HG03442 (cell line): ENCODE data around the gene SMARCD1.

Source experiments
- ATAC-seq: cut with Tn5 transposase; IDR thresholded peaks from one replicate; pipeline ENCODE4 v1.9.1; 2021; ENCODE audit warnings: mild to moderate bottlenecking, moderate library complexity; ENCODE audit not compliant: unreplicated experiment

Gene SMARCD1

GRCh38 chr12:50084775-50085614 lies at the start of gene SMARCD1:
Gene SMARCD1 (plus strand): TSS chr12:50085342. CDS start chr12:50085370, 28 bp downstream.
- peak; percentile 84 for ATAC-seq

- ATAC-seq: no peak
Measured at GRCh38 chr12:50038336-50038735, 46.8 kb upstream of the SMARCD1 start.

GRCh38 chr12:50039151-50039835 lies 45.8 kb upstream of the SMARCD1 start:
- ATAC-seq: no peak

GRCh38 chr12:50040657-50041056 lies 44.5 kb upstream of the SMARCD1 start:
- ATAC-seq: no peak

GRCh38 chr12:50041062-50041860 lies 43.9 kb upstream of the SMARCD1 start:
- no peak for ATAC-seq

GRCh38 chr12:50041962-50042361 lies 43.2 kb upstream of the SMARCD1 start:
- ATAC-seq: no peak

- no peak for ATAC-seq
Measured at GRCh38 chr12:50042693-50043092, 42.4 kb upstream of the SMARCD1 start.

GRCh38 chr12:50043308-50043707 lies 41.8 kb upstream of the SMARCD1 start:
- no peak for ATAC-seq

GRCh38 chr12:50043854-50044253 lies 41.3 kb upstream of the SMARCD1 start:
- ATAC-seq: no peak

- no peak for ATAC-seq
Measured at GRCh38 chr12:50047693-50048250, 37.4 kb upstream of the SMARCD1 start.

- ATAC-seq: no peak
Measured at GRCh38 chr12:50049254-50050118, 35.7 kb upstream of the SMARCD1 start.

GRCh38 chr12:50050119-50050385 lies 35.1 kb upstream of the SMARCD1 start:
- ATAC-seq: no peak

- no peak for ATAC-seq
Measured at GRCh38 chr12:50050410-50051098, 34.6 kb upstream of the SMARCD1 start.

GRCh38 chr12:50051101-50051806 lies 33.9 kb upstream of the SMARCD1 start:
- ATAC-seq: no peak

- ATAC-seq: no peak
Measured at GRCh38 chr12:50052544-50052943, 32.6 kb upstream of the SMARCD1 start.

GRCh38 chr12:50052964-50053363 lies 32.2 kb upstream of the SMARCD1 start:
- ATAC-seq: no peak

- ATAC-seq: no peak
Measured at GRCh38 chr12:50053583-50053982, 31.6 kb upstream of the SMARCD1 start.

- no peak for ATAC-seq
Measured at GRCh38 chr12:50055831-50056638, 29.1 kb upstream of the SMARCD1 start.
